ENCODE measurements around the gene VEPH1.

- TF ChIP-seq TAF1 (IDR thresholded peaks at IDR 0.05; ENCODE audit: borderline replicate concordance, low read depth, low read length) (no peak), CTCF (IDR thresholded peaks at IDR 0.05) (peak; percentile 68), GABPA (IDR thresholded peaks at IDR 0.05; ENCODE audit: low read depth) (no peak), NFIC (IDR thresholded peaks at IDR 0.05; ENCODE audit: borderline replicate concordance) (no peak), PBX3 (IDR thresholded peaks at IDR 0.05) (no peak), ZBTB33 (IDR thresholded peaks at IDR 0.05; ENCODE audit: borderline replicate concordance, low read depth) (no peak), USF2 (IDR thresholded peaks at IDR 0.05; ENCODE audit: borderline replicate concordance, low read depth, low read length) (no peak), YY1 (IDR thresholded peaks at IDR 0.05; ENCODE audit: low read depth) (no peak), FOSL2 (IDR thresholded peaks at IDR 0.05; ENCODE audit: borderline replicate concordance, low read depth) (no peak), EZH2phosphoT487 (IDR thresholded peaks at IDR 0.05; ENCODE audit: borderline replicate concordance, low read depth) (no peak), GATA2 (CRISPR knock-in tag; IDR thresholded peaks at IDR 0.05) (no peak), POLR2AphosphoS5 (IDR thresholded peaks at IDR 0.05; ENCODE audit: low read depth, low read length) (no peak), MAX (IDR thresholded peaks at IDR 0.05; ENCODE audit: low read depth) (no peak), FOXM1 (IDR thresholded peaks at IDR 0.05; ENCODE audit: low read depth) (no peak)
Measured at GRCh38 chr3:157239082-157239704, 264.0 kb downstream of the VEPH1 start.

All from SK-N-SH (cell line).